HCT116 (cell line): ENCODE results near the gene NEURL3.

Experiments
- ATF3 ChIP-seq: IDR thresholded peaks from 2 replicates; pipeline ENCODE4 v1.6.1; 2012
- EZH2 ChIP-seq: fragments of 200-600 bp; sonication (generic); IDR thresholded peaks from 2 replicates; pipeline ENCODE4 v1.6.1; 2017; ENCODE audit warnings: antibody characterized with exemption, mixed run types
- POLR2A ChIP-seq: IDR thresholded peaks from 2 replicates; pipeline ENCODE4 v1.7.0; 2011; ENCODE audit warnings: borderline replicate concordance; ENCODE audit not compliant: insufficient read depth, insufficient read length; ENCODE audit errors: extremely low read depth
- POLR2AphosphoS5 ChIP-seq: IDR thresholded peaks from 2 replicates; pipeline ENCODE4 v1.6.1; 2011; ENCODE audit warnings: mild to moderate bottlenecking, low read depth, low read length, moderate library complexity
- RAD21 ChIP-seq: IDR thresholded peaks from 2 replicates; pipeline ENCODE4 v1.6.1; 2012; ENCODE audit warnings: low read depth, mild to moderate bottlenecking
- REST ChIP-seq: IDR thresholded peaks from 2 replicates; pipeline ENCODE4 v1.6.1; 2012; ENCODE audit warnings: low read depth
- SIN3A ChIP-seq: IDR thresholded peaks from 2 replicates; pipeline ENCODE4 v1.6.1; 2012; ENCODE audit warnings: low read depth
- SP1 ChIP-seq: IDR thresholded peaks from 2 replicates; pipeline ENCODE4 v1.6.1; 2012; ENCODE audit warnings: low read depth
- SRF ChIP-seq: IDR thresholded peaks from 2 replicates; pipeline ENCODE4 v1.6.1; 2012; ENCODE audit warnings: low read depth
- YY1 ChIP-seq: IDR thresholded peaks from 2 replicates; pipeline ENCODE4 v1.6.1; 2011; ENCODE audit warnings: low read length, low read depth, moderate library complexity, mild to moderate bottlenecking; ENCODE audit not compliant: insufficient replicate concordance; ENCODE audit errors: extremely low read depth
- ZNF274 ChIP-seq: fragments of 200-500 bp; sonication (Bioruptor generic); IDR thresholded peaks from 2 replicates; pipeline ENCODE4 v1.6.1; 2014; ENCODE audit warnings: mild to moderate bottlenecking, low read depth, low read length, inconsistent platforms
- TF ChIP-seq, protein P1 (sequence below), 3 experiments: fragments of 200-600 bp in 1 of 3; sonication (generic) in 1 of 3; IDR thresholded peaks in 2 of 3; conservative IDR thresholded peaks in 1 of 3; 2 replicates each; pipeline ENCODE4 v1.5.1; 2012 to 2017; ENCODE audit warnings: low read depth in 2 of 3, low read length in 2 of 3, antibody characterized with exemption in 1 of 3, borderline replicate concordance in 1 of 3, control low read depth in 1 of 3, mild to moderate bottlenecking in 1 of 3, mixed read lengths in 1 of 3, mixed run types in 1 of 3, moderate library complexity in 1 of 3; ENCODE audit not compliant: insufficient read depth in 1 of 3

DNA sequence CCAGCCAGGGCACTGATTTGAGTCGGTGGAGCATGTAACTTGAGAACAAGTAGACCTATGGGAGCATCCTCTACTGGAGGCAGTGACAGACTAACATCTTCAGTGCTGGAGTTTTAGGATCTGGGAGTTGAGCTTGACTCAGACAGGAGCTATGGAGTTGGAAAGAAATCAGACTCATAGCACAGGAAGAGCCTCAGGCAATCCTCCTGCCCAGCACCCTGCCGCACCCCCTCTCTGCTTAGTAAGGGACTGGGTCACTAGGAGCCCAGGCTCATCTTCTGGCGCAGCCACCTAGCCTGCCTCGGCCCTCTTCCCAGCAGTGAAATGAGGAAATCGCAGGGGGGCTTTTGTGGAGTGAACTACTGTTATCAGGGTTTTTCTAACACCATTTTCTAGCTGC, 35.0 kb upstream of the NEURL3 start:
- TF ChIP-seq SIN3A (no peak), YY1 (no peak), ATF3 (no peak), POLR2A (no peak), EZH2 (no peak), SRF (no peak), SP1 (no peak), POLR2AphosphoS5 (no peak), REST (no peak), ZNF274 (no peak), RAD21 (no peak)
- TF ChIP-seq, protein P1, sequence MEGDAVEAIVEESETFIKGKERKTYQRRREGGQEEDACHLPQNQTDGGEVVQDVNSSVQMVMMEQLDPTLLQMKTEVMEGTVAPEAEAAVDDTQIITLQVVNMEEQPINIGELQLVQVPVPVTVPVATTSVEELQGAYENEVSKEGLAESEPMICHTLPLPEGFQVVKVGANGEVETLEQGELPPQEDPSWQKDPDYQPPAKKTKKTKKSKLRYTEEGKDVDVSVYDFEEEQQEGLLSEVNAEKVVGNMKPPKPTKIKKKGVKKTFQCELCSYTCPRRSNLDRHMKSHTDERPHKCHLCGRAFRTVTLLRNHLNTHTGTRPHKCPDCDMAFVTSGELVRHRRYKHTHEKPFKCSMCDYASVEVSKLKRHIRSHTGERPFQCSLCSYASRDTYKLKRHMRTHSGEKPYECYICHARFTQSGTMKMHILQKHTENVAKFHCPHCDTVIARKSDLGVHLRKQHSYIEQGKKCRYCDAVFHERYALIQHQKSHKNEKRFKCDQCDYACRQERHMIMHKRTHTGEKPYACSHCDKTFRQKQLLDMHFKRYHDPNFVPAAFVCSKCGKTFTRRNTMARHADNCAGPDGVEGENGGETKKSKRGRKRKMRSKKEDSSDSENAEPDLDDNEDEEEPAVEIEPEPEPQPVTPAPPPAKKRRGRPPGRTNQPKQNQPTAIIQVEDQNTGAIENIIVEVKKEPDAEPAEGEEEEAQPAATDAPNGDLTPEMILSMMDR (IDR thresholded peaks at IDR 0.05 in 2 of 3, conservative IDR thresholded peaks at IDR 0.05 in 1 of 3; ENCODE audit: borderline replicate concordance in 1 of 3, insufficient read depth in 1 of 3, low read depth in 2 of 3, low read length in 2 of 3) = no peak
